Glutamatergic neuron (in vitro differentiated cells): ENCODE results near the gene THBS4. TPM values are rescaled to one million over a fixed set of nuclear protein-coding genes. Genes with fewer than 3 reads are reported as not detected.

Experiments used
- DNase-seq: peaks from one replicate; pipeline ENCODE4 v3.0.0; 2022
- H3K27ac Mint-ChIP-seq: one replicate; pipeline ENCODE4 v1.8.0; 2020; ENCODE audit warnings: mild to moderate bottlenecking, mixed read lengths, inconsistent platforms; ENCODE audit not compliant: unreplicated experiment
- H3K27me3 Mint-ChIP-seq: one replicate; pipeline ENCODE4 v1.8.0; 2020; ENCODE audit warnings: mild to moderate bottlenecking, moderate library complexity, mixed read lengths, inconsistent platforms; ENCODE audit not compliant: unreplicated experiment
- H3K36me3 Mint-ChIP-seq: one replicate; pipeline ENCODE4 v1.8.0; 2020; ENCODE audit warnings: mild to moderate bottlenecking, mixed read lengths, inconsistent platforms; ENCODE audit not compliant: unreplicated experiment
- H3K4me1 Mint-ChIP-seq: one replicate; pipeline ENCODE4 v1.8.0; 2020; ENCODE audit warnings: mild to moderate bottlenecking, low read depth, mixed read lengths, inconsistent platforms; ENCODE audit not compliant: unreplicated experiment
- H3K4me3 Mint-ChIP-seq: one replicate; pipeline ENCODE4 v1.8.0; 2020; ENCODE audit warnings: mild to moderate bottlenecking, mixed read lengths, inconsistent platforms; ENCODE audit not compliant: unreplicated experiment
- H3K9me3 Mint-ChIP-seq: one replicate; pipeline ENCODE4 v1.8.0; 2020; ENCODE audit warnings: mild to moderate bottlenecking, moderate library complexity, mixed read lengths, inconsistent platforms; ENCODE audit not compliant: unreplicated experiment
- CTCF ChIP-seq: fragments of 200-600 bp; sonication (generic); IDR thresholded peaks from one replicate; pipeline ENCODE4 v1.5.0; 2021; ENCODE audit not compliant: partially characterized antibody, unreplicated experiment
- total RNA-seq: library from RNA; stranded (reverse); fragmentation: NEBNext Ultra II Directional; extraction: Animal tissue kit (Norgen Biotek cat#: 25700); gene quantifications from one replicate; pipeline ENCODE4 v1.2.1, GENCODE V29; 2021; ENCODE audit not compliant: unreplicated experiment

Gene THBS4
- total RNA-seq, 1 donor from 2014 or later: 41.1 TPM

- no peak for DNase-seq
- H3K4me3 Mint-ChIP-seq: no peak overlapping the region
- H3K4me1 Mint-ChIP-seq: peaks cover 14% of the 10 kb centered on the region
- no peaks in the 10 kb centered on the region for H3K27me3 Mint-ChIP-seq
- H3K27ac Mint-ChIP-seq: no peak overlapping the region
- no peak for TF ChIP-seq CTCF
- H3K36me3 Mint-ChIP-seq: peaks cover 4% of the 10 kb centered on the region
- no peaks in the 10 kb centered on the region for H3K9me3 Mint-ChIP-seq
Measured at GRCh38 chr5:80068246-80068636, 33.1 kb downstream of the THBS4 start.

GRCh38 chr5:80068775-80069174 is 33.6 kb downstream of the THBS4 start:
- H3K9me3 Mint-ChIP-seq: no peaks in the 10 kb centered on the region
- H3K4me3 Mint-ChIP-seq: no peak overlapping the region
- H3K27me3 Mint-ChIP-seq: no peaks in the 10 kb centered on the region
- H3K27ac Mint-ChIP-seq: no peak overlapping the region
- peaks cover 4% of the 10 kb centered on the region for H3K36me3 Mint-ChIP-seq
- TF ChIP-seq CTCF: no peak
- DNase-seq: no peak
- H3K4me1 Mint-ChIP-seq: peaks cover 14% of the 10 kb centered on the region

- Mint-ChIP-seq H3K4me1 (peaks cover 14% of the 10 kb centered on the region), H3K9me3 (no peaks in the 10 kb centered on the region), H3K27me3 (no peaks in the 10 kb centered on the region), H3K4me3 (no peak overlapping the region), H3K27ac (no peak overlapping the region), H3K36me3 (peaks cover 4% of the 10 kb centered on the region)
- TF ChIP-seq CTCF: no peak
- no peak for DNase-seq
Measured at GRCh38 chr5:80069251-80069800, 34.2 kb downstream of the THBS4 start.

GRCh38 chr5:80069918-80070318 is 34.8 kb downstream of the THBS4 start:
- peaks cover 14% of the 10 kb centered on the region for H3K4me1 Mint-ChIP-seq
- H3K27ac Mint-ChIP-seq: no peak overlapping the region
- no peak for DNase-seq

More at GRCh38 chr5:80069918-80070318, 34.8 kb downstream of the THBS4 start:
- H3K36me3 Mint-ChIP-seq: peaks cover 4% of the 10 kb centered on the region
- H3K9me3 Mint-ChIP-seq: no peaks in the 10 kb centered on the region
- H3K4me3 Mint-ChIP-seq: peak overlapping the region; percentile 5
- no peaks in the 10 kb centered on the region for H3K27me3 Mint-ChIP-seq
- TF ChIP-seq CTCF: no peak
